Urinary bladder (tissue), 4 donors: ENCODE data around the gene FAM32A. TPM values are rescaled to one million over a fixed set of nuclear protein-coding genes. Genes with fewer than 3 reads are reported as not detected.

Experiments used
- DNase-seq: peaks from one replicate; pipeline ENCODE4 v3.0.0-alpha.2; 2015; ENCODE audit errors: extremely low spot score
- H3K27ac ChIP-seq: one replicate; pipeline ENCODE4 v1.5.1; 2013; ENCODE audit warnings: low read depth, mild to moderate bottlenecking, moderate library complexity
- H3K36me3 ChIP-seq: one replicate; pipeline ENCODE4 v1.6.1; 2013; ENCODE audit warnings: mild to moderate bottlenecking, moderate library complexity; ENCODE audit not compliant: insufficient read depth
- H3K4me1 ChIP-seq: one replicate; pipeline ENCODE4 v1.6.1; 2013; ENCODE audit warnings: mild to moderate bottlenecking, moderate library complexity; ENCODE audit not compliant: insufficient read depth
- H3K4me3 ChIP-seq: one replicate; pipeline ENCODE4 v1.5.1; 2013; ENCODE audit warnings: low read depth, low read length
- WGBS: extraction: QIAGEN DNeasy Blood & Tissue Kit; methylation state at CpG from one replicate; pipeline ENCODE4 v1.1.7; 2013; 5-methylcytosine and 5-hydroxymethylcytosine counted together
- polyA plus RNA-seq: library from polyadenylated mRNA; stranded (reverse); fragments of 200-250 nt; gene quantifications from one replicate; pipeline ENCODE4 v1.2.3, GENCODE V29; 2013
- total RNA-seq: library from RNA; depleted of rRNA; stranded (reverse); fragments of >200 nt; gene quantifications from one replicate; pipeline ENCODE4 v1.2.3, GENCODE V29; 2014
- donor health status: healthy with polysubstance abuse.
- donor health status: healthy.

The FAM32A gene
- total RNA-seq (75.8 TPM), polyA plus RNA-seq (94.5 TPM)

DNA sequence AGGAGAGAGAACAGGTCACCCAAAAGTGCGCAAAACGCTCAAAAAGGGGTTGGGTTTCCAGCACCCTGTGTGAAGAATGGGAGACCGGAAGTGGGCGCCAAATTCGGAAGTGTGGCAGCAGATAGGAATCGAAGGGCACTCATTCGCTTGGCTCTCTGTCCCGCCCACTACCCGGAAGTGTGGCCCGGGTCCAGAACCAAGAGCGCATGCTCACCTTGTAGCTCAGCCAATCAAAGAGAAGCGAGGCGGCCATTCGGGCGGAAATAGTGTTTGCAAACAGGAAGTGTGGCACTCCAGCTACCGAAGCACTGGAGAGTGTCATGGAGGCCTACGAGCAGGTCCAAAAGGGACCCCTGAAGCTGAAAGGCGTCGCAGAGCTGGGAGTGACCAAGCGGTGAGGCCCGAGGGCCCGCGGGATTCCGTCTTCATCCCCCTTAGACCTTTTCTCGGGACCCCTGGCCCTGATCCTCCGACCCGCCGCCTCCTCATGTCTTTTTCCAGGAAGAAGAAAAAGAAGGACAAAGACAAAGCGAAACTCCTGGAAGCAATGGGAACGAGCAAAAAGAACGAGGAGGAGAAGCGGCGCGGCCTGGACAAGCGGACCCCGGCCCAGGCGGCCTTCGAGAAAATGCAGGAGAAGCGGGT lies at the start of gene FAM32A:
TSS of gene FAM32A (plus strand) at position 288 of the 645 bp plus-strand sequence. CDS start at position 321, 33 bp downstream.
- no peak within 1 kb of the TSS for H3K27ac ChIP-seq
- H3K4me1 ChIP-seq: no peaks in the 10 kb centered on the region
- peak within 1 kb of the TSS; percentile 77 for H3K4me3 ChIP-seq
- H3K36me3 ChIP-seq: no peaks in the 10 kb centered on the region
- DNase-seq: peak; percentile 98
- WGBS: under 1% methylated on average over 39 of the region's 39 CpGs

DNA sequence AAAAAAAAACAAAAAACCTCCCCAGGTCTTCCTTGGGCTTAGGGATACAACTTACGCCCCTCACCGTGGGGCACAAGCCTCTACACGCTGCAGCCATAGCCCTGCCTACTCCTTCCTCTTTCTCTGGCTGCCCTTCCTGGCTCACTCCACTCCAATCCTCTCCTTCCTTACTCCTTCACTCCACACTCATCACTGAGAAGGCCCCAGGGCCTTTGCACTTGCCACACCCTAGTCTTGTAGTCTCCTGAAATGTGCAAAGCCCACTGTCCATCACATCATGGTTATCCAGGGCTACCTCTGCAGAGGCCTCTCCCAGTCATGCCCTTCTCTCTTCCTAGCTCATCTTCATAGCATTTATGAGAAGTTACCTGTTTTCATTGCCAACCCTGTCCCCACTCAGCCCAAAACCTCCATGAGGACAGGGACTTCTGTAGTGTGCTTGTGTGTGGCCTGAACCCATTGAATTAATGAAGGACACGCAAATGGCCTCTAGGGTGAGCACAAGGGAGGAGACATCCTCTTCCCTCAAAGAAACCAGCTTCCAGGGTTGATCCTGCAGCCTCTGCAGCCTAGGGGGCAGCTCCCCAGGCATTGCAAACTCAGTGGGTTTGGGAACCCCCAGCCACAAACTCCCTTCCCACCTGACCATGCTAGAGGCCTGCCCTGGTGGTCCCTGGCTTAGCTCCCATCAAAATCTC lies 49.6 kb upstream of the FAM32A start:
- peaks cover 4% of the 10 kb centered on the region for H3K36me3 ChIP-seq
- no peaks in the 10 kb centered on the region for H3K4me1 ChIP-seq
- WGBS: 91% methylated on average over 4 of the region's 4 CpGs

DNA sequence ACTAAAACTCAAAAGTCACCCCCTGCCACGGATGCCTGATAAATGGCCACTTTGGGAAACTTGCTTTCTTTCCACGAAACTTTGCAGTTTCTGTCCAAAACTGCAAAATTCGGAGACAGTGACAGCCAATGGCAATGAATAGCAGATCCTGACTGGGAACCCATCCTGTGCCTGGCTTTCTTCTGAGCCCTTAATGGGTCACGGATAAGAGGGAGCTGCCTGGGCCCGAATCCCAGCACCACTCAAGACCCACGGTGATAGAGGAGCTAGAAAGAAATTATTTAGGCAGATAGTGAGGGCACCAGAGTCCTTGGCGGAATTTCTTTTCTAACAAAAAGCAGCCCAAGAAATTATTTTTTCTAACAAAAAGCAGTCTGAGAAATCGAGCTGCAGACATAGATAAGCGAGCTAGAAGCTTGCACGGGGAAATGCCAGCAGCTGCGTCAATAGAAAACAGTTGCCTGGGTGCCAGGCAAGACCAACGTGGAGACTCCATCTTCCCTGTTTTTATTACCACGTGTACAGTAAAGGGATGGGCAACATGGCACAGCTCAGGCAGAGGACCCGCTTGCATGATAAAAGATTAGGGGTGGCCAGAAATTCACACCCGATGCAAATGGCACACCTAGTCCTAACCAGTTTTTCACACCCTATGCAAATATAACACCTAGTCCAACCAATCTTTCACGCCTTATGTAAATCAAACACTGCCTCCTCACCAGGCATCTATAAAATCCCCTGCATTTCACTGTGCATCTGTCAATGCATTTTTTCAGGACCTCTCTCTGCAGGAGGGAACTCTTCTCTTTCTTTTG lies 48.8 kb upstream of the FAM32A start:
- Histone ChIP-seq H3K4me3 (no peak overlapping the region), H3K27ac (no peak overlapping the region), H3K36me3 (peaks cover 4% of the 10 kb centered on the region), H3K4me1 (no peaks in the 10 kb centered on the region)
- no peak for DNase-seq
- 59% methylated on average over 16 of the region's 16 CpGs for WGBS

More for the DNA sequence above, 49.6 kb upstream of the FAM32A start:
- Histone ChIP-seq H3K27ac (no peak overlapping the region), H3K4me3 (no peak overlapping the region)
- DNase-seq: no peak

DNA sequence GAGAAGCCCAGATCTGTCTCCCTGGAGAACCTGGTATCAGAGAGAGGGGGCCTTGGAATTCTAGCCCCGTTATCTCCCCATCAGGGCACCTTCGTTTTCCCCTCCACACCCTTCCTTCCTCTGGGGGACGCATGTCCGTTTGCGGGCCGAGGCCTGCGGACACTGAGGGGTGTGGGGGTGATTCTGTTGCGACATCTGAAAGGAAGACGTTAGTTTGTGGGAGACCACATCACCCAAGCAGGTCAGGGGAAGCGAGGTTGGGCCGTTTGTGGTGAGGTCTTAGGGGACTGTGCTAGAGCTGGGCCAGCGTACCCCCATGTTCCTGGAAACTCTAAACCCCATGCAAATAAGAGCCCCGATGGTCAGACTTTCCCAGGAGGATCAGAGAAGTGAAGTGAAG lies 45.5 kb upstream of the FAM32A start:
- Histone ChIP-seq H3K36me3 (no peaks in the 10 kb centered on the region), H3K4me3 (no peak overlapping the region), H3K4me1 (no peaks in the 10 kb centered on the region), H3K27ac (no peak overlapping the region)
- 70% methylated on average over 13 of the region's 13 CpGs for WGBS
- no peak for DNase-seq

GRCh38 chr19:16141043-16141442 lies 44.2 kb upstream of the FAM32A start:
- 60% methylated on average over 4 of the region's 4 CpGs for WGBS

DNA sequence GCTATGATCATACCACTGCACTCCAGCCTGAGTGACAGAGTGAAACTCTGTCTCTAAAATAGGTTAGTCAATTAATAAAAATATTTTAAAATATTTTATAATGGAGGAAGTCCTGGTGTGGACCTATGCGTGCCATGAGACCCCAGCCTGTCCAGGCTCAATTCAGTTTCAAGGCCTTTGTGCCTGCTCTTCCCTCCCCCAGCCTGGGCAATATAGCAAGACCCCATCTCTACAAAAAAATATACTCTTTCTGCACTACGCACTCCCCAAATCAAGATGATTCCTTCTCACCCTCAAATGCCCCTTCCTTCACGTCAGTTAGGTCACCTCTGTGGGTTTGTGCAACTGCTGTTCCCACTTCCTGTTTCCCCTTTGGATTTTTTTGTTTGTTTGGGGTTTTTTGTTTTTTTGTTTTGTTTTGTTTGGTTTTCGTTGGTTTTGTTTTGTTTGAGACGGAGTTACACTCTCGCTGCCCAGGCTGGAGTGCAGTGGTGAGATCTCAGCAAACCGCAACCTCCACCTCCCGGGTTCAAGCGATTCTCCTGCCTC lies 43.1 kb upstream of the FAM32A start:
- H3K27ac ChIP-seq: no peak overlapping the region
- no peak overlapping the region for H3K4me3 ChIP-seq
- WGBS: 84% methylated on average over 9 of the region's 9 CpGs

More at GRCh38 chr19:16141043-16141442, 44.2 kb upstream of the FAM32A start:
- Histone ChIP-seq H3K27ac (no peak overlapping the region), H3K4me3 (no peak overlapping the region), H3K36me3 (no peaks in the 10 kb centered on the region), H3K4me1 (no peaks in the 10 kb centered on the region)
- DNase-seq: no peak

DNA sequence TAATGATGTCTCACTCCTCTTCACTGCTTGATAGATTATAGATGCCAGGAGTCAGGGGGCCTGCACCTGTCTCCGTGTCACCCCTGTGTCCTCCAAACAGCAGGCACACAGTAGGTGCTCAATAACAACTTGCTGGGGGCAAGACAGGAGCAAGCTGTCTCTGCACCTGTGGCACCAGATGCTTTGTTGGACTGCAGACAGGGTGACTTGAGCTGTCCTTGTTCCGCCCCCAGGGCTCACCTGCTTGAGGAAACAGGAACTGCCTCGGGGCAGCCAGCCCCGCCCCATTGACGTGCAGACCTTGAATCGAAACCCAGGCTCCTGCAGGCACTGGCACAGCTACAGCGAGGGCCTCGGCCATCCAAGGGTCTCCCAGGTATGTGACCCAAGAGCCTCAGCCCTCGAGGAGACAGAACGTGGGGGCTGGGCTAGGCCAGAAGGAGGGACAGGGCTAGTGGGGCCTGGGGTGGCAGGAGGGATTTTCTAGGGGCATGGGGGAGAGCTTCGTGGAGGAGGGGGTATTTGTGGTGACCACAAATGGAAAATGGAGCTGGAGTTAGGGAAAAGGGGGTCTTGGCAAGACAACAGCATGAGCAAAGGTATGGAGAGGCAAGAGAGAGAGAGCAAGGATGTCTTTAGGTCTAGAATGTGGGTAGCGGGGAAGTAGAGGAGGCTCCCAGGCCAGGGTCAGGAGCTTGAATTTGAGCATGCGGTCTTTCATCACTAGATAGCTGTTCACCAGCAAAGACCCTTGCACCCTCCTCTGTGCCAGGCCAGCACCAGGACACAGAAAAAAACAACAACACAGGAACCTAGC lies 41.6 kb upstream of the FAM32A start, which contains the start of gene HSH2D:
TSS of gene HSH2D (plus strand) at position 287 of the 817 bp plus-strand sequence. CDS start 5,066 bp downstream, outside the sequence.
- no peak within 1 kb of the TSS for H3K27ac ChIP-seq
- DNase-seq: peak; percentile 11
- H3K4me1 ChIP-seq: no peaks in the 10 kb centered on the region
- WGBS: 40% methylated on average over 13 of the region's 13 CpGs
- H3K36me3 ChIP-seq: no peaks in the 10 kb centered on the region
- H3K4me3 ChIP-seq: peak within 1 kb of the TSS; percentile 14

More for the DNA sequence above, 43.1 kb upstream of the FAM32A start:
- DNase-seq: no peak
- H3K36me3 ChIP-seq: no peaks in the 10 kb centered on the region
- H3K4me1 ChIP-seq: no peaks in the 10 kb centered on the region

DNA sequence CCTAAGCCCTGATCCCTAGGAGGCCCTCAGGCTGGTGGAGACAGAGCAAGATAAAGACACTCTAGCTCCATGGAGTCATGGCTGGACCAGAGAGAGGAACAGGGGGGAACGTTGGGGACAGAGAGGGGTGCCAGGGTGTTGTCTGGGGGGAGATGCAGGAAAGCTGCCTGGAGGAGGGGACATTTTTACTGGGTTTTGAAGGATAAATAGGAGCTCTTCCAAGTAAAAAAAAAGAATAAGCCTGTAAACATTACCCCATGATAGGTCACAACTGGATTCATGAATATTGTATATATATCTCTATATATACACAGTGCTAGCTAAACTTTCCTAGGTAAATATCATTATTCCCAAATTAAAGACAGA lies 41.0 kb upstream of the FAM32A start:
- no peak overlapping the region for H3K27ac ChIP-seq
- no peaks in the 10 kb centered on the region for H3K4me1 ChIP-seq
- 68% methylated on average over 1 of the region's 1 CpG for WGBS
- no peaks in the 10 kb centered on the region for H3K36me3 ChIP-seq
- H3K4me3 ChIP-seq: no peak overlapping the region
- no peak for DNase-seq

DNA sequence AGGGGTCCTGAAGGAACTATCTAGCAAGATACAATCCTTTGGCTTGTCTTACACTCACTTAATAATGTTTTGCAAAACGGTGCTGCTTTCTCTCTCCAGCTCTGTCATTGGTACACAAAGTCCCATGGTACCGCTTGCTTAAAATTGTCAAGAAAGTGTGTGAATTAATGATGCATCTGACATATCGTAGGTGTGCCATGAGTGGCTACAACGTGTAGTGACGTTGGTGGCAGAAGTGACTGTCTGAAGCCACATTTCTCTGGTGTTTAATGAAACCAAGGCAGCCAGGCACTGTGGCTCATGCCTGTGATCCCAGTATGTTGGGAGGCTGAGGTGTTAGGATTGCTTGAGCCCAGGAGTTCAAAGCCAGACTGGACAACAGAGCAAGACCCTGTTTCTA lies 39.1 kb upstream of the FAM32A start:
- no peak overlapping the region for H3K4me3 ChIP-seq
- no peak for DNase-seq
- H3K36me3 ChIP-seq: no peaks in the 10 kb centered on the region
- H3K27ac ChIP-seq: no peak overlapping the region
- no peaks in the 10 kb centered on the region for H3K4me1 ChIP-seq
- 81% methylated on average over 5 of the region's 5 CpGs for WGBS

- no peaks in the 10 kb centered on the region for H3K4me1 ChIP-seq
- no peak overlapping the region for H3K27ac ChIP-seq
- H3K4me3 ChIP-seq: no peak overlapping the region
- DNase-seq: no peak
- no peaks in the 10 kb centered on the region for H3K36me3 ChIP-seq
- WGBS: 66% methylated on average over 8 of the region's 8 CpGs
These were observed 36.6 kb upstream of the FAM32A start for GRCh38 chr19:16148443-16149229.

GRCh38 chr19:16153582-16154336 lies 31.5 kb upstream of the FAM32A start:
- Histone ChIP-seq H3K4me1 (no peaks in the 10 kb centered on the region), H3K27ac (no peak overlapping the region), H3K36me3 (no peaks in the 10 kb centered on the region), H3K4me3 (no peak overlapping the region)
- no peak for DNase-seq
- WGBS: 86% methylated on average over 11 of the region's 11 CpGs

DNA sequence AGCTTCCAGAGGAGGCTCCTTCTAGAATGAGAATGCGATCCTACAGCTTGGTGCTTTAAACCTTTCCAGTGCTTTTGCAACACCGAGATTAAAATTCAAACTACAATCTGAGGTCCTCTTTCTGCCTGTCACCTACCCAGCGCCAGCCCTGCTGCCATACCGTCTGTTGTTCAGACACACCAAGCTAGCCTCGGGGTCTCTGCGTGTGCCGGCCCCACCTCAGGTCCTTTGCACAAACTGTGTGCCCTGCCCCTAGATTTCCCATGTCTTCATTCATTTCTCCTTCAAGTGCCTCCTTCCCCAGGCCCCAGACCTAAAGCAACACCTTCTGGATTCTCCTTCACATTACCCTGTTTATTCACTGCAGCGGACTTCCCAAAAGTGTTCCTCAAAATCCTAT lies 30.7 kb upstream of the FAM32A start:
- no peak overlapping the region for H3K4me3 ChIP-seq
- no peaks in the 10 kb centered on the region for H3K4me1 ChIP-seq
- whole genome bisulfite sequencing: 91% methylated on average over 8 of the region's 8 CpGs
- no peak for DNase-seq
- H3K27ac ChIP-seq: no peak overlapping the region
- H3K36me3 ChIP-seq: no peaks in the 10 kb centered on the region
